Head of caudate nucleus (tissue), 42 donors: Measurements from ENCODE around the gene GRIN2A.

Source experiments
- DNase-seq, 42 donors: peaks; one replicate each; pipeline versions ENCODE4 v3.0.0 to v3.0.0-alpha.2; 2020 to 2021; ENCODE audit warnings: mixed read lengths in 7 of 42
- intact Hi-C: fragments of 100-400 bp; cut with DNase I; formaldehyde crosslinking; loops from one replicate; pipeline ENCODE4 v1.15.0; 2022

Gene GRIN2A

DNA sequence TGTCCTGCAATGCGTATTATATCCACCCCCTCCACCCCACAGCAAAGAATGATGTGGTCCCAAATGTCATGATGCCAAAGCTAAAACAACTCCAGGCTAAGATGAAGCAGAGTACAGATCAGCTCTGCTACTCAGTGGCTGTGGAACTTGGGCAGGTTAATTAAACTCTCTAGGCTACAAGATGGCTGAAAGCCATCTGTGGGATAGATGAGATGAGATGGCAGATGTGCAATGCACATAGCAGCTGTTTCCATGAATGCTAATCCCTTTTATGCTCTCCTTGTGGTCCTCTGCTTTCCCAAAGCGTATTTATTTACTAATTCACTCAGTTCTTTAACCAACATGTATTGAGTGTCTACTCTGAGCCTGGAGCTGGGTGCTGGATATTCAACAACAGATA lies 114.4 kb downstream of the GRIN2A start:
- intact Hi-C loops, result no loop called here
- no peak for DNase-seq

DNA sequence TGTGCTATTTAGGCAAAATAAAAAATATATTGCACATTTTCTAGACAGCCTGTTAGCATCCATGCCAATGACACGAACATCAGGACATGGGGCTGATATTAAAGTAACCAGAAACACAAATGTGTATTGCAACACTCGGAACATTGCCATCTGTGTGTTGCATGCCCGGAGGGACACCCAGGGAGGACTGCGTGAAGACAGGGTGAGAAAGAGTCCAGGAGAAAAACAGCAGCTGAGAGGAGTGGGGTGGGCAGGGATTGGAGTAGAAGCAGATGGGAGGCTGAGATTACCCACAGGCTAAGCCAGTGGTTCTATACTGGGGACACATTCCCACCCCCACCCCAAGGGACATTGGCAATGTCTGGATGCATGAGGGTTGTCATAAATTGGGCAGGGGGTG lies 114.8 kb downstream of the GRIN2A start:
- no peak for DNase-seq

DNA sequence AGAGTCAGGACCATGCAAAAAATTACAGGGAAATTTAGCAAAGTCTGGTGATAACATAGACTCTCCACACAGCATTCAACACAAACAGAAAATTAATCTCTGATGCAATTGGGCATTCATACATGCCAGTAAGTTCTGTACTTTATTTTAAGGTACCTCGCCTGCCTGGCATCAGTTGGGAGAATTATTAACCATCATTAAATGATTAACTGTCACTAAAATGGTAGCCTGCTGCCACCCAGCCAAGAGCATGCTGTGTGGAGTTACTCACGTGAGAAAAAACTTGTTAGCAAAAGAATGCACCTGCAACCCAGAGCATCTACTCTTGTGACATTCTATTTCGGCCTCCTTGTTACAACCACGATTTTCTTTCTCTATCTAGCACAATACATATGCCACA lies 117.2 kb downstream of the GRIN2A start:
- DNase-seq, result no peak
- intact Hi-C loops, result no loop called here

More for the DNA sequence above, 114.8 kb downstream of the GRIN2A start:
- intact Hi-C loops, result no loop called here

DNA sequence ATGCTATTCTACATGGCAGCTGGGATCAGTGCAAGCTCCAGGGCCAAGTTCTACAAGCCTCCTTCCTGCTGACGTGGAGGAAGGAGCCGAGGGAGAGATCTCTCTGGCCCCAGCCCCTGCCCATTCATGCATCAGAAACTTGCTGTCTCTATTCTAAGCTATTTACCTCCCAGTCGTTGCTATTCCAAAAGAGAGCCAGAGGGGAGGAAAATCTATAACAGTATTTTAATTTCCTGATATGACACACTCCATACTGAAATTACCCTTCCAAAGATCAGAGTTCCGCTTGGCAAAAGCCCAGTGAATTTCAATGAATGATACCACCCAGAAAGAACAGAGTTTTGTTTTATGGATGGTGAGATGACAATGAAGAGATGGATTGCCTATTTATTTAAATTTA lies 133.4 kb downstream of the GRIN2A start:
- intact Hi-C loops, result loop anchor here (10.0 kb wide), 1 partner anchor 136 kb away; the partner anchor contains the start of gene GRIN2A

DNA sequence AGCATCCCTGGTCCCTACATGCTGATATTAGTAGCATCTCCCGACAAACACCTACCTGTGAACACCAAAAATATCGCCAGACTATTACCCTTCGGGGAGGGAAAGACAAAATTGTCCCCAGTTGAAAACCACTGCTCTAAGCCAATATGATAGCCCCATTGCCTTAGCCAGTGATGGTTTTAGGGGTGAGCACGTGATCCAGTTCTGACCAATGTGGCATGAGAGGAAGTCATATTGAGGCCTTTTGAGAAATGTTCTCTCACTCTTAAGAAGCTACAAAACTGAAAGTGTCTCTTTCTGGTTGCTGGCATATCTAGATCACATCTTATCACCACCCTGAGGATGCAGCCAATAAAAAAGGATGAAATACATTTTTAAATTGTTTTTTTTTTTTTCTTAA lies 136.3 kb downstream of the GRIN2A start:
- DNase-seq, result no peak
- intact Hi-C loops, result loop anchor here (10.0 kb wide), 1 partner anchor 139 kb away; the partner anchor contains the start of gene GRIN2A

More for the DNA sequence above, 133.4 kb downstream of the GRIN2A start:
- no peak for DNase-seq

DNA sequence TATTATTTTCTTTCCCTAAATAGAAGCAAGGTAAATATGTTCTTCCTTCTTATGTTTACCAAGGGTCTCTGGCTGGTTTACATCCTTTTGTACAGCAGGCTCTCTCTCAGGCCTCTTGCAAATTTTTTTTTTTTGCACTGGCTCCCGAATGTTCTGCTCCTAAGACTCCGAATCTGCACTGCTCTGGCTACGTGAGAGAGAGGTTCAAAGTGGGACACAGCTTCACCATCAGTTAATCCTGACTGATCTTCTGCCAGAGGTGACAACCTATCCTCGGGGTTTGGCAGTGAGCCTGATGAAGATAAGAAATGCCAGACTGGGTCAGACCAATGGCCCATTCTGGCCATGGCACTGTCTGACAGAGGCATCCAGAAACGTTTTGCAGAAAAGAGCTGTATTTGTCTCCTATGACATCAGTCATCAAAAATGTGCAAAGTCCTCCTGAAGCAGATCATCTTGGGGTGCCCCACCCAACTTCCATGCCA lies 136.9 kb downstream of the GRIN2A start:
- intact Hi-C loops, result loop anchor here (10.0 kb wide), 1 partner anchor 139 kb away; the partner anchor contains the start of gene GRIN2A
- DNase-seq, result no peak

DNA sequence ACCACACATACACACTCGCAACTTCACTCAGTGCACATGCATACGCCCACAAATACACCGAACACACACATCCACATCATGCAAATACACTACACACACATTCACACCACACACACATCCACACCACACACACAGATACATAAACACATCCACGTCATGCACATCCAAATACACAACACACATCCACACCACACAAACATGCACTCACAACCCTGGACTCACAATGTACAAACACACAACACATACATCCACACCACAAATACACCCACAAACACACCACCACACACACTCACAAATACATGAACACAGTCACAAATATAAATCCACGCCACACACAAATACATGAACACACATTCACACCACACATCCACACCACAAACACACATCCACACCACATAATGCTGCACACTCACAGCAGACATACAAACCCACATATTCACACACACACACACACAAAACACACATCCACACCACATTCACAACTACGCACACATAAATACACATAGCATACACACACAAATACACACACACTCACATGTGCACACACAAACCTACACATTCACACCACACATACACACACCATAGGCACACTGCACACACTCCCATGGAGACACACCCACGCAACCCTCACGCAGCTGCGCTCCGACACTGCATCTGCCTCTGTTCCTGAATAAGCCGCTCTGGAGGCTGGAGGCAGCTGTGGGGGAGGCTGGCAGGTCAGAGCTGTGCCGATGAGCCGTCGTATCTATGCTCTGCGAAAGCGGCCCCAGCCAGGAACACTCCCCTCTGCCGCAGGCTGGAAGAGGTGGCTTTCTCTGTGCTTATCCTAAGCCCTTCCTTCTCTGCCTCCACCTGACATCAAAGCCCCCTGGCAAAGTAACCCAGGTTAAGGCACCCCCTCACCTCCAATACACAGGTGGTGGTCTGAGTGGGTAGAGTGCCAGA lies 141.8 kb downstream of the GRIN2A start:
- intact Hi-C loops, result loop anchor here (10.0 kb wide), 1 partner anchor 144 kb away; the partner anchor contains the start of gene GRIN2A
- DNase-seq, result peak; percentile 23 to 89 (median 67)

DNA sequence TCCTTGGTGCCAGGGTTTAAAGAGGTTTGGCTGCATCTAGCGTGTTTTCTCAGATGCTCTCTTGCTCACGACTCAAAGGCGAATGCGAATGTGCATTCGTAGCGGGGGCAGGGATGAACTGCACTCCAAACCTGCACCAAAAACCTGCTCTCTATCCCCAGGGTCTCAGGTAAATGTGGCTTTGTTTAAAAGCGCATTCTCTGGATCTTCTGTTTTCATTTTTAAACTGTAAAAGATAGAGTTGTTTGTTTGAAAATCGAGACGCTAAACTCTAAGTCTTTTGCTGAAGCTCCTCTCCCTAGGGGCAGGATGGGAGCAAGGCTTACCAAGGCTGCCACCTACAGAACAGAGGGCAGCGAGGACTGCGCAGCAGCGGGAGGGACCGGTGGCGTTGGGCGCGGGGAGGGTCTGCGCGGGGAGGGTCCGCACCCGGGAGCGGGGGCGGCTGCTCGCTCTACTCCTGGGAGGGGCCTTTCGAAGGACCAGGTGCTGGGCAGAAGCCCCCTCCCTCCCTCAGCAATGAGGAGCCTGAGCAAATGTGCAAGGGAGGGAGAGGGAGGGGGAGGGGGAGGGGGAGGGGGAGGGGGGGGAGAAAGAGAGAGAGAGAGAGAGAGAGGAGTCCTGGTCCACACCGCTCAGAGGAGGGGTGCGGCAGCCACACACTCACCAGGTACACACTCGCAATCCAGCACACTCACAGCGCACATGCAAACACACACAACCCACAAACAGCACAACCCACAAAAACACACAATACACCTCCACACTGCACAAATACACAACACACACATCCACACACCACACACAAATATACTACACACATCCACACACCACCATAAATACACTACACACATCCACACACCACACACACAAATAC lies 142.8 kb downstream of the GRIN2A start:
- DNase-seq, result peak; percentile 39 to 90 (median 68)
- intact Hi-C loops, result loop anchor here (10.0 kb wide), 1 partner anchor 145 kb away; the partner anchor contains the start of gene GRIN2A

DNA sequence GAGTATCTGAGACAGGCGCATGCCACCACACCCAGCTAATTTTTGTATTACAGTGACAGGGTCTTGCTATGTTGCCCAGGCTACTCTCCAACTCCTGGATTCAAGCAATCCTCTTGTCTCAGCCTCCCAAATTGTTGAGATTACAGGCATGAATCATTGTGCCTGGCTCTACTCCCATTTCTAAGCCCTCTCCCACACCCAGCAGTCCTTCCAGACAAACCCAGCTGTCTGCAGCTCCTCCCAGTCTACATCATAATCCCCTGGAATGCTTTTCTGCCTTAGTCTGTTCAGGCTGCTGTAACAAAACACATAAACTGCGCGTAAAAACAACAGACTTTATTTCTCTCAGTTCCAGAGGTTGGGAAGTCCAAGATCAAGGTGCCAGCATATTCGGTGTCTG lies 144.5 kb downstream of the GRIN2A start:
- DNase-seq, result no peak
- intact Hi-C loops, result no loop called here

DNA sequence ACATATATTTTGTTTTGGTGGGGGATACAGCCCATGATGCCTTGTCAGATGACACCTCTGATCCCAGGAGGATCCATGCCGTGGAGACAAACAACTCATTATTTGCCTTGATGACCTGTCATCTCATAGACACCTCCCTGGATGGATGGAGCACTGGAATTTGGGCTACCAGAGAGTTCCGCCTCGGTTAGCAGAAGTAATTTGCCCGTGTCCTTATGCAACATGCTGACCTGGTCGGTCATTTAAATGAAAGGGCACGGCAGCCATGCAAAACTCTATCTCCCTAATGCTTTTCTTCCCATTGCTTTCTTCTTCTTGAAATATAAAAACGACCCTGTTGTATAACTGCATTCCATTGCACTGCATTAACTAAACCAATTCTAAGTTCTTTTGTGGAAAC lies 145.3 kb downstream of the GRIN2A start:
- intact Hi-C loops, result no loop called here
- no peak for DNase-seq

DNA sequence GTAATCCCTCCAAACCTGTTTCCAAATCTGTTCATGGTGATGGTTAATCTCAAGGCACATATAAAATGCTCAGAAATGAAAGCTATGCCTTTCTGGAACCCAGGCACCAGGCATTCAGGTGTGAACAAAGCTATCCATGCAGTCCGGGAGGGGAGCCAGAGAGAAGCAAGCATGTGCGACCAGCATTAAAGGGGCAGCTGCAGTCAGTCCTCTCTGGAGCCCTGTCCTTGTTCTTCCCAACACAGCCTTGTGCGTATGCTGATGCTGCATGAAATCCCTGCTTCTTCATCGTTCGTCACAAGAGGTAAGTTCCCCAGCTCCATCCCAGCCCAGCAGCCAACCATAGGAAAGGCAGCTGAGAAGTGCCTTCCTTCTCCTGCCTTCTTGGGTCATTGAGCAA lies 148.7 kb downstream of the GRIN2A start:
- intact Hi-C loops, result no loop called here
- peak in 2 of 42 donors; percentile 17 to 28 for DNase-seq

DNA sequence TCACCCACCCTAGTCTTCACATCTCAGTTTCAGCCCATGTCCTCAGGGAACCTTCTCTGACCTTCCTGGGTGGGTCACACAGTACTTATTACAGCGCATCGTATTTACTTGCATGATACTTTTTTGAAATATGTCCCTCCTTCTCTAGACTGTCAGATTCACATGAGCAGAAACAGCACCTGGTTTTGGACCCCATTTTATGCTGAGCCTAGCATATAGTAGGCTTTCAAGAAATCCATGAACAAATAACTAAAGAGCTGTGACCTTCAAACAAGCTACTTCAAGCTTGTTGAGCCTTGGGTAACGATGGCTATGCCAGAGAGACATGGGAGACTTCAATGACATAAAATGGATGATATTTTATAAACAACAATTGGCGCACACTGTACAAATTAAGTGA lies 150.3 kb downstream of the GRIN2A start:
- intact Hi-C loops, result no loop called here
- DNase-seq, result no peak

DNA sequence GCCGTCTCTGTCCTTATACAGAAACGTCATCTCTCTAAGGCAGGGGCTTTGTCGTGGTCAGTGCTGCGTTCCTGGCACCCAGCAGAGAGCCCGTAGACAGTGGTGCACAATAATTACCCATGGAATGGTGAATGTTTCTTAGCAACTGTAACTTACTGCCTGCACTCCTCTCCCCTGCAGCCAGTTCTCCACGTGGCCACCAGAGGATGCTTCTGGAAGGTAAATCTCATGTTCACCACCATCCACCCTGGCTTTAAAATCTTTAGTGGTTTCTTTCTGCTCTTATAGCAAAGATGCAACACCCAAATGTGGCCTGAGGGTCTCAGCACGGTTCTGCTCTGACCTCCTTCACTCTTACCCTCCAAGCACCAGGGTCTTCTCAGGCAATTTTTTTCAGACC lies 150.8 kb downstream of the GRIN2A start:
- DNase-seq, result no peak
- intact Hi-C loops, result no loop called here

DNA sequence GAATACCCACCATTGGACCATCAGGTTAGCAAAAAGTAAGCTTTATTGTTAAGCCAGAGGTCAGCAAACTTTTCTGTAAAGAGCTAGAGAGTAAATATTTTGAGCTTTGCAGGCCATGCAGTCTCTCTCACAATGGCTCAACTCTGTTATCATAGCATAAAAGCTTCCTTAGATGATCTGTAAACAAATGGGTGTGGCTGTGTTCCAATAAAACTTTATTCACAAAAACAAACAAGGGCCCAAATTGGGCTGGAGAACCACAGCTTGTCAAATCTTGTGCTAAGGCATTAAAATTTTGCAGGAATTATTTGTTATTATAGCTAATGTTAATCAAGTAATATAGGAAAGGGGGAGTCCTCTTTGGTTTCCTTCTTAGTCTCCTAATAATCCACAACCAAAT lies 153.6 kb downstream of the GRIN2A start:
- intact Hi-C loops, result no loop called here
- no peak for DNase-seq

DNA sequence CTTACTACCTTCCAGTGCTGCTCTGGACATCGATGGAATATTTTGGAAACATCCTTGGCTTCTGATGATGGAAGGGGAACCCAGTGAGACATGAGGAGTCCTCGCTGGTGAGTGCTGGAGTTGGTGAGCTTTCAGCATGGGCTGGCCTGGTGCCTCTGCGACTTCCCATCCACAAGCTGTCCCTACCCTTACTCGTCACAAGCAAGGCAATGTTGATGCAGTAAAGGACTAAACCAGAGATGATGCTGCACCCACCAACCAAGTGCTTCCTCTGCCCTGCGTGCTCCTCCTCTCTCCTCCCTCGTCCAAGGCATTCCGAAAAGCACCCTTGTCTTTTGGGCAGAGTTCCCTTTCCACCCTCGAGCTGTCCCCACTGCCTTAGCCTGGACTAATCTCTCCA lies 154.7 kb downstream of the GRIN2A start:
- DNase-seq, result no peak
- intact Hi-C loops, result no loop called here

DNA sequence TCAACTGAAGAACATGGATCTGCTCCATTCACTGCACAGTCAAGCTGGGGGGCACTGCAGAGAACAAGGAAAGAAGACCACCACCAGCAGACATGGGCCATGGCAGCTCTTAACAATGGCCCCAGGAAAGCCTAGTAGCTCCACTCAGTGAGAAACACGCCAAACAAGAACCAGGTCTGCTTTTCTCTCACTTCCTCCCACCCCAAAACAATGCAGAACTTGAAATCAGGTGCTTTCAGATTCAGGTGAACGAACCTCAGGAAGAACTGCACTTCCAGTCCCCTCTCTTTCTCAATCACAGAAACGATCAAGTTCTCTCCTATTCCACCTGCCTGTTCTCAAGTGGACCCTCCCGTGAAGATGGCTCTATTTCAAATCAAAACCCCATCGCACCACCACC lies 155.6 kb downstream of the GRIN2A start:
- DNase-seq, result no peak
- intact Hi-C loops, result no loop called here

DNA sequence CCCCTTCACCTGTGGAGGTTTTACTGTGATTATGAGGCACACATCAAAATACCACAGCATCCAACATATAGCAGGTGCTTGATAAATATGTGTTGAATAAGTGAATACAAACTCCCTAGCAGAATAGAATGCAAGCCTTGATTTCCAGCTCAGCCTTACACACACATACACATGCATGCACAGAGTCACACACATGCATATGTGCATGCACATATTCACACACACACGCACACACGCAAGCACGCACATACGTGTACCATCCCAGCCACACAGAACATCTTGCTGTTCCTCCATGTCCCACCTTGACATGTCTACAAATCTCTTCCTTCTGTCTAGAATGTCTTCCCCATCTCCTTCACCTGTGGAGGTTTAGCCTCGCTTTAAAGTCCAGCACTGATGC lies 160.1 kb downstream of the GRIN2A start:
- intact Hi-C loops, result no loop called here
- no peak for DNase-seq

DNA sequence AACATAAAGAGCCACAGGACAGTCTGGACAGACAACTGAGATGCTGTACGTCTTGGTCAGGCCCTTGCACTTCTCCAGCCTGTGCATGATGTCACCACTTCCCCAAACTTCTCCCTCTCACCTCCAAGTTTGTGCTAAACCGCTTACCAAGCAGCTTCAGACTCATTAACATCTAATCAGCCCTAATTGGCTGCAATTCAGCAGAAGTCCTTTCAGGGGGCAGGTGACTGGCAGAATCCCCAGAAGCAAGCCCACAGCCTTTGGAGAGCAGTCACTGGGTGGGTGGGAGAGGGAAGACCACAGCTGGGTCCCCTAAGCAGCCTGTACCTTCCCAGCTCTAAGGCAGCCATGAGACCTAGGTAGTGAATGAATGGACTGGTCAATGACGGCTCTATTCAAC lies 161.4 kb downstream of the GRIN2A start:
- DNase-seq, result no peak
- intact Hi-C loops, result no loop called here

DNA sequence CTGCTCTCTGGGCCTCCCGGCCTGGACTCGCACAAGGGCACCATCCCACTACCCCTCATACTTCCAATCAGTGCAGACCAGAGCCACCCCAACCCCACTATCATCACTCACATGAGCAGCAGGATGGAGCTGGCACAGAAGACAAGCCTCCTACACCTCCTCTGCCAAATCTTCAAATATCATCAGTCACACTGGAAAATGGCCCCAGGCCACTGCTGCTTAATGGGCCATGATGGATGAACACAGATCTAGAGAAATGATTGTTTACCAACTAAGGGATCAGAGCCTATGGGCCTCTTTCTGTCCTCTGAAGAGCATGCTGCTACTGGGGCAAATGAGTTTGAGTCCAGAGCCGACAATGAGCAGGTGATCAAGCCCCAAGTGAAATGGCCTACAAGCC lies 165.5 kb downstream of the GRIN2A start:
- no peak for DNase-seq
- intact Hi-C loops, result no loop called here

DNA sequence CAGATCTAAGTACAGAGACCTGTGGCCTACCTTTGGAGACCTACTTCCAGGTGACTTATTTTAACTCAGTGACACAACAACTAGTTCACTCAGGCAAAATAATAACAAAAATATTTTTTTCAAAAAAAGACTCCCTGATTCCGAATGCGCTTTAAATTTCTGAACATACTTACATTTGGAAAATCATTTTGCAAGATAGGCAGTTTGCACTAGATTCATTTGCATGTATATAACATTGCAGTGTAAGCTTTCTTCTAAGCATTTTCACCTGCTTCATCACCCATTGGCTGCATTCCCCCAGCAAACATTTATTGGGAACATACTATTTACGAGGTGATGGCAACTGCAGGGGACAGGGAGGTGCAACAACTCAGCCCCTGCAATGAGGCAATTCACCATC lies 166.8 kb downstream of the GRIN2A start:
- DNase-seq, result no peak
- intact Hi-C loops, result no loop called here
